ENCODE measurements around the gene MAFF.
"Not testable (repeated sequence)": the region's sequence is repeated elsewhere in the genome, so short reads cannot be mapped to it uniquely, and the experiment has no call there.

Gene MAFF

DNA sequence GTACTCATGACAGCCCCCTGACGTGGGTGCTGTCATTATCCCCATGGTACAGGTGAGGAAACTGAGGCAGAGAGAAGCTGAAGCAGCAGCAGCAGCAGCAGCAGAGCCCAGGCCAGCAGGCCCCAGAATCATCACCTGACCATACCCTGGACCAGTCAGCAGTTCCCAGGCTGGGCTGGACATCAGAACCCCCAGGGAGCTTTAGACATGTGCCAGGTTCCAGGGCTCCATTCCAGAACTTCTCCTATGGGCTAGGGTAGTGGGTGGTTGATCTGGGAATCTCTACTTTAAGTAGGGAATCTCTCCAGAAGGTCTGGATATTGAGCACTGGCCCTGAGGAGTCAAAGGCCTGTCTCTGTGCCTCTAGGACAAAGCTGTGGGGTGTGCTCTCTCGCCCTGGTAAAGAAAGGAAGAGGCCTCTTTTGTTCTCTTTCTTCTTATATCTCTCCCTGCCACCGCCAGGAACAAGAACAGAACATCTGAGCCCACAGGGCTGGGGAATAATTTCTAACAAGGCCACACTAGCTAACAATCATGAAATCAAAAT lies 26.6 kb downstream of the MAFF start:
- H3K9ac ChIP-seq (ENCODE audit: low read length) = no peak overlapping the region
- no peaks in the 10 kb centered on the region for H3K4me1 ChIP-seq (ENCODE audit: control insufficient read depth, insufficient read depth, low read length)
- peaks cover 85% of the 10 kb centered on the region for H3K36me3 ChIP-seq (ENCODE audit: control insufficient read depth, insufficient read depth, low read length)

DNA sequence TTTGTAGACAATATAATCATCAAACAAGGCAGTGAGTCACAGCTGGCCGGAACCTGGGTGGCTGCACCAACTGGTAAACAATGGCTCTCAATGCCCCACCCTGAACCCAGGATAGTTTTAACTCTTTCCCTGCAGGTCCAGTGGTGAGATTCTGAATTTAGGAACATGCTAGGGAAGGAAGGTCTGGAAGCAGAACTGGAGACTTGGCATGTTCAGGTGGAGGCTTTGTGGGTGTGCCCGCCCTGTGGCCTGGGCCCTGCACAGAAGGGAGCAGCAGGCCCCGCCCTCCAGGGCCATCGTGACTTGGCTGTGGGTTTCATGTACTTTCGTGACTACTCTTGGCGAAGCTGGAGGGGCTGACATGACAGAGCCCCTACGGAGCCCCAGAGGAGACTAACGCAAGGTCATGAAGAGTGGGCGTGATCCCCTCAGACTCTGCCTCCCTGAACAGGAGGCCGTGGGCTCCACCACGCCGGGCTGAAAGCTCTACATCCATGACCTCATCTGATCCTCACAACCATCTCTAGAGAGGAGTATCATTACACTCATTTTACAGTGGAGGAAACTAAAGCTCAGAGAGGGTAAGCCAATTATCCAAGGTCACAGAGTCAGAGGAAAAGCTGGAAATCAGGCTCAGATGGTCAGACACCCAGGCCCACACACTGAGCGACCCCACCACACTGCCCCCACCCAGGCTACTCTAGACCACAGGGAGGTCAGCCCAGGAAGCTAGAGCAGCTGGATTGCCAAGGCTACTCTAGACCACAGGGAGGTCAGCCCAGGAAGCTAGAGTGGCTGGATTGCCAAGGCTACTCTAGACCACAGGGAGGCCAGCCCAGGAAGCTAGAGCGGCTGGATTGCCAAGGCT lies 27.3 kb downstream of the MAFF start:
- Histone ChIP-seq H3K36me3 (ENCODE audit: control insufficient read depth, insufficient read depth, low read length) (peaks cover 85% of the 10 kb centered on the region), H3K9ac (ENCODE audit: low read length) (no peak overlapping the region), H3K27me3 (ENCODE audit: control insufficient read depth, insufficient read depth, low read length) (no peaks in the 10 kb centered on the region), H3K4me1 (ENCODE audit: control insufficient read depth, insufficient read depth, low read length) (no peaks in the 10 kb centered on the region), H3K9me3 (ENCODE audit: control insufficient read depth, insufficient read depth, low read depth, low read length) (no peaks in the 10 kb centered on the region), H3K27ac (ENCODE audit: low read depth, low read length) (no peak overlapping the region), H3K4me3 (ENCODE audit: low read depth, low read length) (no peak overlapping the region)

More for the DNA sequence above, 26.6 kb downstream of the MAFF start:
- Histone ChIP-seq H3K27me3 (ENCODE audit: control insufficient read depth, insufficient read depth, low read length) (no peaks in the 10 kb centered on the region), H3K4me3 (ENCODE audit: low read depth, low read length) (no peak overlapping the region), H3K9me3 (ENCODE audit: control insufficient read depth, insufficient read depth, low read depth, low read length) (no peaks in the 10 kb centered on the region), H3K27ac (ENCODE audit: low read depth, low read length) (no peak overlapping the region)

DNA sequence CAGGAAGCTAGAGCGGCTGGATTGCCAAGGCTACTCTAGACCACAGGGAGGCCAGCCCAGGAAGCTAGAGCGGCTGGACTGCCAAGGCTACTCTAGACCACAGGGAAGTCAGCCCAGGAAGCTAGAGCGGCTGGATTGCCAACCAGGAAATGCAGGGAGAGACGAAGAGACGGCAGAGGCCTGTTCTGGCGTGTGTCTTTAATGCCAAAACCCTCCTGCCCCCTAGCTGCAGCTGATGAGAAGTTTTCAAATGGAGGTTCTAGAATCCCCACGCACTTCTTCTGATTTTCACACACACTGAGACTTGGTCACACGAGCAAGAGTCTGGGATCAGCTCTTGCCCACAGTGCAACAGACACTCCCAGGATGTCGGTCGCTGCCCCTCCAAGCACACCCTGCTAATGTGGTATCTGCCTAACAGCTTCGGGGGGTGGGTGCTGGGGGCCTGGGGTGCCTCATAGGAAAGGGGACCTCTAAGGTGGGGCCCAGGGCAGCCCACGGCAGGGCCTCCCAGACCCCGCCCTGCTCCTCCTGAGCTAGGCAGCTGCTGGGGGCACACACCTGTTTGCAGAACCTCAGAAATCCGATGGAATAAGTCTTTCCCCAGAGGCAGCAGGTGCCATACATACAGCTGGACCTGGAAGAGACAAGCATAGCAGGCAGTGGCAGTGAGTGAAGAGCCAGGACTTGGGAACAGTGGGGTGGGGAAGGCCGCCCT lies 28.5 kb downstream of the MAFF start:
- H3K9ac ChIP-seq (ENCODE audit: low read length) = no peak overlapping the region

DNA sequence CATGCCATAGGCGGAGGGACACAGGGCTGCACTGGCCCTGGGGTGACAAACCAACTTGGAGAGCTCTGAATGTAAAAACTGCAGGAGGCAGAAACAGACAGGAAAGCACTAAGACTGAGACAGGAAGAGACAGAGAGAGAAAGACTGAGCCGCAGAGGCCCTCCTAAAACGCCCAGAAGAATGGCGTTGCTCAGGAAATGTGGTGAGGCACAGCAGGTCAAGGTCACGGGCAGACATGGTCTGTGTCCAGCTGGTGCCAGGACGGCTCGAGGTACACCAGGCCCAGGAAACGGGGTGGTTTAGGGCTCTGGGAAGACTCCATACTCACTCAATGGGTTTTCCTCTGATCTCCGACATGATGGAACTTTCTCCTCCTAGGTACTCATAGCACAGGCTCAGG lies 29.1 kb downstream of the MAFF start:
- no peak overlapping the region for H3K4me3 ChIP-seq (ENCODE audit: low read depth, low read length)
- no peaks in the 10 kb centered on the region for H3K4me1 ChIP-seq (ENCODE audit: control insufficient read depth, insufficient read depth, low read length)
- no peak overlapping the region for H3K27ac ChIP-seq (ENCODE audit: low read depth, low read length)
- H3K27me3 ChIP-seq (ENCODE audit: control insufficient read depth, insufficient read depth, low read length) = no peaks in the 10 kb centered on the region
- H3K9ac ChIP-seq (ENCODE audit: low read length) = no peak overlapping the region
- no peaks in the 10 kb centered on the region for H3K9me3 ChIP-seq (ENCODE audit: control insufficient read depth, insufficient read depth, low read depth, low read length)
- peaks cover 81% of the 10 kb centered on the region for H3K36me3 ChIP-seq (ENCODE audit: control insufficient read depth, insufficient read depth, low read length)

More for the DNA sequence above, 28.5 kb downstream of the MAFF start:
- Histone ChIP-seq H3K27me3 (ENCODE audit: control insufficient read depth, insufficient read depth, low read length) (no peaks in the 10 kb centered on the region), H3K36me3 (ENCODE audit: control insufficient read depth, insufficient read depth, low read length) (peaks cover 86% of the 10 kb centered on the region), H3K4me3 (ENCODE audit: low read depth, low read length) (no peak overlapping the region), H3K4me1 (ENCODE audit: control insufficient read depth, insufficient read depth, low read length) (no peaks in the 10 kb centered on the region), H3K27ac (ENCODE audit: low read depth, low read length) (0 out of 2 replicates have a peak overlapping the region, but pooled peaks have one; percentile 35), H3K9me3 (ENCODE audit: control insufficient read depth, insufficient read depth, low read depth, low read length) (no peaks in the 10 kb centered on the region)

DNA sequence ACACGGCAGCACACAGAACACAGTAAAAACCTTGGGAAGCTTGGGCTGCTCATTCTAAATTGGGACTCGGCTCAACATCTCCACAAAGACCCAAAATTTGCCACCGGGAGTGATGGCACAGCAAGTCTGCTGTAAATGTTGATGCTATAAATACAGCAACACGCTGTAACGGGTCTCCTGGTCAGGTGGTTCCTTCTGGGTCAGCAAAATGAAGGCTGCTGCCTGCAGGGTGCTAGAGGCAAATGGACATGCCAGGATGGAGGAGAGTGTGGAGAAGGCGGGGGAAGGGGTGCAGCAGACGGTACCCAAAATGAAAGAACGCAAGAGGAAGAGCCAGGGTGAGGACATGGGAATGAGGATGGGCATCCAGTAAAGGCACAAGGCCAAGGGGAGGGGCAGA lies 30.4 kb downstream of the MAFF start:
- H3K9ac ChIP-seq (ENCODE audit: low read length) = no peak overlapping the region
- peaks cover 83% of the 10 kb centered on the region for H3K36me3 ChIP-seq (ENCODE audit: control insufficient read depth, insufficient read depth, low read length)
- no peaks in the 10 kb centered on the region for H3K27me3 ChIP-seq (ENCODE audit: control insufficient read depth, insufficient read depth, low read length)
- H3K27ac ChIP-seq (ENCODE audit: low read depth, low read length) = no peak overlapping the region
- no peaks in the 10 kb centered on the region for H3K9me3 ChIP-seq (ENCODE audit: control insufficient read depth, insufficient read depth, low read depth, low read length)
- H3K4me3 ChIP-seq (ENCODE audit: low read depth, low read length) = no peak overlapping the region
- no peaks in the 10 kb centered on the region for H3K4me1 ChIP-seq (ENCODE audit: control insufficient read depth, insufficient read depth, low read length)

DNA sequence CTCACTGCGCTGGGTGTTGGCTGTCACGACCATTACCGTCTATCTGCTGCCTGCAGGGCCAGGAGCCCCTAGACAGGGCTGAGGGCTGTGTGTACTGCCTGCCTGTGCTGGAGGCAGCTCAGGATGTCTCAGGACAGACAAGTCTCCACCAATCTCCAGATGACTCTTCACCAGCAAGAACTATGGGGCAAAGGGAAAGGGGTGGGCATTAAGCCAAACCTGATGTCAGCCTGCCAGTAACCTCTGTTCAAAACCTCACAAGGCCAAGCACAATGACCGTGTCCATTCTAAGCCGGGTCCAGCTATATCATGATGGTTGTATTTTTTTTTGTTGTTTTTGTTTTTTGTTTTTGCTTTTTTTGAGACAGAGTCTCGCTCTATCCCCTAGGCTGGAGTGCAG lies 31.6 kb downstream of the MAFF start:
- peaks cover 76% of the 10 kb centered on the region for H3K36me3 ChIP-seq (ENCODE audit: control insufficient read depth, insufficient read depth, low read length)
- no peak overlapping the region for H3K4me3 ChIP-seq (ENCODE audit: low read depth, low read length)
- H3K27me3 ChIP-seq (ENCODE audit: control insufficient read depth, insufficient read depth, low read length) = no peaks in the 10 kb centered on the region
- H3K9me3 ChIP-seq (ENCODE audit: control insufficient read depth, insufficient read depth, low read depth, low read length) = no peaks in the 10 kb centered on the region
- no peaks in the 10 kb centered on the region for H3K4me1 ChIP-seq (ENCODE audit: control insufficient read depth, insufficient read depth, low read length)
- no peak overlapping the region for H3K27ac ChIP-seq (ENCODE audit: low read depth, low read length)
- H3K9ac ChIP-seq (ENCODE audit: low read length) = no peak overlapping the region

DNA sequence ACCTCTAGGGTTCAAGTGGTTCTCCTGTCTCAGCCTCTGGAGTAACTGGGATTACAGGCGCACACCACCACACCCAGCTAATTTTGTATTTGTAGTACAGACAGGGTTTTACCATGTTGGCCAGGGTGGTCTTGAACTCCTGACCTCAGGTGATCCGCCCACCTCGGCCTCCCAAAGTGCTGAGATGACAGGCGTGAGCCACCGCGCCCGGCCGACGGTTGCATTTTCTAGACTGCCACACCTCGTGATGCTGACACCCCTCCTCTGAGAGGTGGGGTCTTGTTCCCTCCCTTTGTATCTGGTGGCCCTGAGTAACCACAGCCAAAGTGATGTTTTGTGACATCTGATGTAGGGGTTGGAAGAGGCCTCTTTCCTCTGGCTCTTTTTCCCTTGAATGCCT lies 32.1 kb downstream of the MAFF start:
- H3K9me3 ChIP-seq (ENCODE audit: control insufficient read depth, insufficient read depth, low read depth, low read length); H3K4me1 ChIP-seq (ENCODE audit: control insufficient read depth, insufficient read depth, low read length); H3K27me3 ChIP-seq (ENCODE audit: control insufficient read depth, insufficient read depth, low read length); H3K4me3 ChIP-seq (ENCODE audit: low read depth, low read length); H3K27ac ChIP-seq (ENCODE audit: low read depth, low read length); H3K9ac ChIP-seq (ENCODE audit: low read length): not testable (repeated sequence)
- peaks cover 73% of the 10 kb centered on the region for H3K36me3 ChIP-seq (ENCODE audit: control insufficient read depth, insufficient read depth, low read length)

DNA sequence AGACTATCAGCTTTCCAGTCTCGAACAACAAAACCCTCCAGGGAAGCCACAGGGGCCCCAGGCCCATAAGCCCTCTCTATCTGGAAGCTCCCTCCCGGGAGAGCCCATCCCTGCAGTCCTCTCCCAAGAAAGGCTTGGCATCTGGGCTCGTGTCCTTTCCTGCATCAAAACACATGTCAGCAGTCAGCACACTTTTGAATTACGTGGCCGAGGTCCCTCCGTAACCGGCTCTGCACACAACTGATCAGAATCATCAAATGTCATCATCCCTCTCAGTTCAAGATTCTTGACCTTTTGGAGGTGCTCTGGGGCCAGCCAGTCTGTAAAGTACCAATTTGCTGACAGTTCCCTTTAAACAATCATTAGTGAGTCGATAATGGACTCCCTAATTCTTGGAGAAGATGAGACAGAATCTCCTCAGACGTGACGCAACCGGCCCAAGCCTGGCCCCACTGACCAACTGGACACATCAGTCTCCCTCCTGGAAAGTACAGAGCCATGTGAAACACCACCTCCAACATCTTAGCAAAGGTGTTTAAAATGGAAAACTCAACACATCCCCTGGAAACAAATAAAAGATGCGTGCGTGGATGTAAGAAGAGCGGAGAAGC lies 33.6 kb downstream of the MAFF start:
- Histone ChIP-seq H3K27me3 (ENCODE audit: control insufficient read depth, insufficient read depth, low read length) (no peaks in the 10 kb centered on the region), H3K4me1 (ENCODE audit: control insufficient read depth, insufficient read depth, low read length) (0 out of 2 replicates have a peak, but pooled peaks cover 9% of the 10 kb centered on the region), H3K9ac (ENCODE audit: low read length) (no peak overlapping the region), H3K36me3 (ENCODE audit: control insufficient read depth, insufficient read depth, low read length) (peaks cover 62% of the 10 kb centered on the region), H3K9me3 (ENCODE audit: control insufficient read depth, insufficient read depth, low read depth, low read length) (no peaks in the 10 kb centered on the region), H3K4me3 (ENCODE audit: low read depth, low read length) (no peak overlapping the region), H3K27ac (ENCODE audit: low read depth, low read length) (no peak overlapping the region)

DNA sequence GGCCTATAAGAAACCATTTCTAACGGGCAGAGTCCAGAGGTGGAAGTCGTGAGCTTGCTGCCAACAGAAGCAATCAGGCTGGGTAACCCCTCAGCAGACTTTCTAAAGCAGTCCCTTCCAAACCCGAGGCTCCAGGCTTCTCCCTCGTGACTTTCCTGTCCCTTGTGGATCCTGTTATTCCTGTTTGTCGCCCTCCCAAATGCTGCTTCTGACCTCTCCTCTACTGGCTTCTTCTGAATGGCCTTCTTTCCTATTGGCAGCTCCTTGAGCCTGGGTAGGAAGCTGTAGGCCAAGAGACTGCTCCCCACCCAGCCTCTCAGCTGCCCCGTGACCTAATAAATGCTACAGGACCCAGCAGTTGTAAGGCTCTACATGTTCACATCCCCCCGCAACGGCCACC lies 35.0 kb downstream of the MAFF start:
- Histone ChIP-seq H3K36me3 (ENCODE audit: control insufficient read depth, insufficient read depth, low read length) (peaks cover 48% of the 10 kb centered on the region), H3K27me3 (ENCODE audit: control insufficient read depth, insufficient read depth, low read length) (no peaks in the 10 kb centered on the region), H3K9ac (ENCODE audit: low read length) (no peak overlapping the region), H3K9me3 (ENCODE audit: control insufficient read depth, insufficient read depth, low read depth, low read length) (no peaks in the 10 kb centered on the region), H3K4me1 (ENCODE audit: control insufficient read depth, insufficient read depth, low read length) (peaks cover 21% of the 10 kb centered on the region), H3K4me3 (ENCODE audit: low read depth, low read length) (no peak overlapping the region), H3K27ac (ENCODE audit: low read depth, low read length) (no peak overlapping the region)

DNA sequence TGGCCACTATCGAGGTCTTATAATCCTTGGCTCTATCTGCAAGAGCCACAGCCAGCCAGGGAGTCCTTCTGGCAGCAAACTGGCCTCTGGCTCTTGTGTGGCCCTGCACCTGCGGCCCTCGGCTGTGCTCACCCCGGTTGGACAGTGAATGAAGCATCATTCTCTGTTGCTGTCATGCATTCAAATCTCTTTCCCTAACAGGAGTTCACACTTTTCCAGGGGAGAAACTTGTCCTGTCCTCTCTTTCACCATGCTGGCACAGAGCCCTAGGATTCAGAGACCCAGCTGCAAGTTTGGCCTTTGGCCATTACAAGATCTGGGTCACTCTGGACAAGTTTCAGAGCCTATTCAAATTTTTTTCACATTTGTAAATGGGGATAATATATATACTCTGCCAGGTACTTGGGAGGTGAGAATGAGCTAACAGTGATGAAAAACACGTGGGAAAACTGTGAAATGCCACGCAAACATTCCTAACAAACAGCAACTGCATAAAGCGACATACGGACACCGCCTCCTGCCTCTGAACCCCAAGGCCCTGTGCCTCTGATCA lies 36.8 kb downstream of the MAFF start:
- Histone ChIP-seq H3K27me3 (ENCODE audit: control insufficient read depth, insufficient read depth, low read length) (no peaks in the 10 kb centered on the region), H3K4me3 (ENCODE audit: low read depth, low read length) (no peak overlapping the region), H3K27ac (ENCODE audit: low read depth, low read length) (no peak overlapping the region), H3K4me1 (ENCODE audit: control insufficient read depth, insufficient read depth, low read length) (peaks cover 24% of the 10 kb centered on the region), H3K36me3 (ENCODE audit: control insufficient read depth, insufficient read depth, low read length) (peaks cover 34% of the 10 kb centered on the region), H3K9me3 (ENCODE audit: control insufficient read depth, insufficient read depth, low read depth, low read length) (no peaks in the 10 kb centered on the region), H3K9ac (ENCODE audit: low read length) (no peak overlapping the region)
